ENCODE measurements around the gene MARCHF6.
A peak's percentile ranks its signal among the peaks of the same experiment; 100 is the strongest.

Gene MARCHF6

GRCh38 chr5:10396552-10396951 is 43.1 kb downstream of the MARCHF6 start:
- Histone ChIP-seq H3K27ac (ENCODE audit: low read depth, low read length) (no peak overlapping the region), H3K36me3 (ENCODE audit: control insufficient read depth in 5 of 5, insufficient read depth in 5 of 5, low read length in 5 of 5) (peaks cover 32 to 57% (median 45%) of the 10 kb centered on the region in 5 donors), H3K9me3 (ENCODE audit: control insufficient read depth in 5 of 5, low read length in 5 of 5) (no peaks in the 10 kb centered on the region), H3K4me3 (ENCODE audit: low read depth in 1 of 5, low read length in 5 of 5) (no peak overlapping the region), H3K27me3 (ENCODE audit: control insufficient read depth in 5 of 5, insufficient read depth in 4 of 5, low read length in 5 of 5) (no peaks in the 10 kb centered on the region), H3K4me1 (ENCODE audit: control insufficient read depth in 5 of 5, insufficient read depth in 5 of 5, low read length in 5 of 5) (peaks cover 0 to 14% (median 4%) of the 10 kb centered on the region in 5 donors), H3K9ac (ENCODE audit: low read length in 5 of 5) (no peak overlapping the region)

GRCh38 chr5:10399839-10400238 is 46.3 kb downstream of the MARCHF6 start:
- Histone ChIP-seq H3K4me3 (ENCODE audit: low read depth in 1 of 5, low read length in 5 of 5) (no peak overlapping the region), H3K27ac (ENCODE audit: low read depth, low read length) (peak overlapping the region; percentile 56), H3K9ac (ENCODE audit: low read length in 5 of 5) (no peak overlapping the region), H3K4me1 (ENCODE audit: control insufficient read depth in 5 of 5, insufficient read depth in 5 of 5, low read length in 5 of 5) (peaks cover 0 to 14% (median 4%) of the 10 kb centered on the region in 5 donors), H3K36me3 (ENCODE audit: control insufficient read depth in 5 of 5, insufficient read depth in 5 of 5, low read length in 5 of 5) (peaks cover 46 to 60% (median 48%) of the 10 kb centered on the region in 5 donors), H3K27me3 (ENCODE audit: control insufficient read depth in 5 of 5, insufficient read depth in 4 of 5, low read length in 5 of 5) (no peaks in the 10 kb centered on the region), H3K9me3 (ENCODE audit: control insufficient read depth in 5 of 5, low read length in 5 of 5) (no peaks in the 10 kb centered on the region)

GRCh38 chr5:10400411-10400810 is 46.9 kb downstream of the MARCHF6 start:
- Histone ChIP-seq H3K9me3 (ENCODE audit: control insufficient read depth in 5 of 5, low read length in 5 of 5) (no peaks in the 10 kb centered on the region), H3K9ac (ENCODE audit: low read length in 5 of 5) (peak overlapping the region in 2 of 5 donors; percentile 39 to 42), H3K27me3 (ENCODE audit: control insufficient read depth in 5 of 5, insufficient read depth in 4 of 5, low read length in 5 of 5) (no peaks in the 10 kb centered on the region), H3K4me1 (ENCODE audit: control insufficient read depth in 5 of 5, insufficient read depth in 5 of 5, low read length in 5 of 5) (peaks cover 0 to 14% (median 4%) of the 10 kb centered on the region in 5 donors), H3K27ac (ENCODE audit: low read depth, low read length) (peak overlapping the region; percentile 56), H3K4me3 (ENCODE audit: low read depth in 1 of 5, low read length in 5 of 5) (no peak overlapping the region), H3K36me3 (ENCODE audit: control insufficient read depth in 5 of 5, insufficient read depth in 5 of 5, low read length in 5 of 5) (peaks cover 46 to 60% (median 51%) of the 10 kb centered on the region in 5 donors)

- H3K36me3 ChIP-seq (ENCODE audit: control insufficient read depth in 5 of 5, insufficient read depth in 5 of 5, low read length in 5 of 5), result peaks cover 45 to 60% (median 50%) of the 10 kb centered on the region in 5 donors
- H3K9me3 ChIP-seq (ENCODE audit: control insufficient read depth in 5 of 5, low read length in 5 of 5), result no peaks in the 10 kb centered on the region
- peak overlapping the region in 2 of 5 donors; percentile 1 to 39 for H3K9ac ChIP-seq (ENCODE audit: low read length in 5 of 5)
- no peak overlapping the region for H3K4me3 ChIP-seq (ENCODE audit: low read depth in 1 of 5, low read length in 5 of 5)
- no peaks in the 10 kb centered on the region for H3K27me3 ChIP-seq (ENCODE audit: control insufficient read depth in 5 of 5, insufficient read depth in 4 of 5, low read length in 5 of 5)
- peaks cover 0 to 14% (median 4%) of the 10 kb centered on the region in 5 donors for H3K4me1 ChIP-seq (ENCODE audit: control insufficient read depth in 5 of 5, insufficient read depth in 5 of 5, low read length in 5 of 5)
- H3K27ac ChIP-seq (ENCODE audit: low read depth, low read length), result peak overlapping the region; percentile 56
Measured at GRCh38 chr5:10400831-10401230, 47.3 kb downstream of the MARCHF6 start.

GRCh38 chr5:10401498-10401897 is 48.0 kb downstream of the MARCHF6 start:
- Histone ChIP-seq H3K4me1 (ENCODE audit: control insufficient read depth in 5 of 5, insufficient read depth in 5 of 5, low read length in 5 of 5) (peaks cover 0 to 14% (median 4%) of the 10 kb centered on the region in 5 donors), H3K27ac (ENCODE audit: low read depth, low read length) (peak overlapping the region; percentile 56), H3K36me3 (ENCODE audit: control insufficient read depth in 5 of 5, insufficient read depth in 5 of 5, low read length in 5 of 5) (peaks cover 45 to 60% (median 50%) of the 10 kb centered on the region in 5 donors), H3K9ac (ENCODE audit: low read length in 5 of 5) (peak overlapping the region in 1 of 5 donors; percentile 35), H3K9me3 (ENCODE audit: control insufficient read depth in 5 of 5, low read length in 5 of 5) (no peaks in the 10 kb centered on the region), H3K4me3 (ENCODE audit: low read depth in 1 of 5, low read length in 5 of 5) (no peak overlapping the region), H3K27me3 (ENCODE audit: control insufficient read depth in 5 of 5, insufficient read depth in 4 of 5, low read length in 5 of 5) (no peaks in the 10 kb centered on the region)

All from subcutaneous abdominal adipose tissue (tissue), 5 donors.